IMR-90 (cell line): ENCODE results near the gene CEBPA. TPM values are rescaled to one million over a fixed set of nuclear protein-coding genes. Genes with fewer than 3 reads are reported as not detected.

ENCODE experiments used
- ATAC-seq: fragments of 200-7000 bp; cut with Tn5 transposase; 2 replicates; pipeline ENCODE4 v1.9.1; 2020; ENCODE audit warnings: low read depth, mild to moderate bottlenecking, moderate library complexity
- BruUV-seq: library from RNA; stranded (reverse); fragments of 400-500 nt; replicated peaks from 2 replicates; lab custom pipeline; 2021; lab: Mats Ljungman, UMichigan
- CTCF ChIA-PET: fragments of 300-600 bp; formaldehyde crosslinking; extraction: SDS; loops from one replicate; lab custom pipeline; 2021; ENCODE audit warnings: antibody characterized with exemption; lab: Yijun Ruan, JAX
- POLR2A ChIA-PET: fragments of 300-600 bp; sonication (Branson Sonifier 250); formaldehyde crosslinking; loops from one replicate; lab custom pipeline; 2022; ENCODE audit warnings: antibody characterized with exemption; ENCODE audit not compliant: unreplicated experiment; lab: Charles Lee
- DNase-seq: peaks from one replicate; pipeline ENCODE4 v3.0.0; 2013
- H2AFZ ChIP-seq: replicated peaks from 2 replicates; pipeline ENCODE3; 2013; ENCODE audit warnings: low read length, mild to moderate bottlenecking; ENCODE audit not compliant: poor library complexity
- H2AK5ac ChIP-seq: 2 replicates; pipeline ENCODE4 v1.6.1; 2013; ENCODE audit warnings: low read depth, low read length, inconsistent platforms
- H2AK9ac ChIP-seq: replicated peaks from 2 replicates; pipeline ENCODE3; 2013; ENCODE audit warnings: mild to moderate bottlenecking, low read depth, low read length, moderate library complexity; ENCODE audit not compliant: poor library complexity
- H2BK120ac ChIP-seq: 2 replicates; pipeline ENCODE4 v1.6.1; 2013; ENCODE audit warnings: low read depth, low read length, inconsistent platforms
- H2BK15ac ChIP-seq: 3 replicates; pipeline ENCODE4 v1.6.1; 2013; ENCODE audit warnings: low read depth, low read length, inconsistent platforms
- H2BK20ac ChIP-seq: 2 replicates; pipeline ENCODE4 v1.6.1; 2013; ENCODE audit warnings: low read depth, mild to moderate bottlenecking, inconsistent platforms, low read length, moderate library complexity
- H2BK5ac ChIP-seq: 2 replicates; pipeline ENCODE4 v1.6.1; 2013; ENCODE audit warnings: mild to moderate bottlenecking, low read depth, low read length, inconsistent platforms; ENCODE audit not compliant: poor library complexity, severe bottlenecking
- H3K14ac ChIP-seq: replicated peaks from 2 replicates; pipeline ENCODE4 v1.6.1; 2013; ENCODE audit warnings: low read depth, low read length, inconsistent platforms
- H3K18ac ChIP-seq: 2 replicates; pipeline ENCODE4 v1.6.1; 2013; ENCODE audit warnings: low read depth, low read length, control low read depth
- H3K23ac ChIP-seq: 2 replicates; pipeline ENCODE4 v1.6.1; 2013; ENCODE audit warnings: low read depth, low read length, inconsistent platforms
- H3K27ac ChIP-seq: 2 replicates; pipeline ENCODE4 v1.5.1; 2013; ENCODE audit warnings: mild to moderate bottlenecking, control low read depth, low read length; ENCODE audit not compliant: insufficient read depth
- H3K27me3 ChIP-seq: 2 replicates; pipeline ENCODE4 v1.6.1; 2013; ENCODE audit warnings: low read length; ENCODE audit not compliant: control insufficient read depth, insufficient read depth
- H3K36me3 ChIP-seq: 2 replicates; pipeline ENCODE4 v1.6.1; 2013; ENCODE audit warnings: low read length, mixed read lengths; ENCODE audit not compliant: control insufficient read depth, insufficient read depth
- H3K4ac ChIP-seq: 2 replicates; pipeline ENCODE4 v1.6.1; 2013; ENCODE audit warnings: low read depth, low read length, inconsistent platforms
- H3K4me1 ChIP-seq: 2 replicates; pipeline ENCODE4 v1.6.1; 2013; ENCODE audit warnings: low read length, mixed read lengths; ENCODE audit not compliant: control insufficient read depth, insufficient read depth
- H3K4me2 ChIP-seq: 2 replicates; pipeline ENCODE4 v1.6.1; 2013; ENCODE audit warnings: low read depth, mild to moderate bottlenecking, control low read depth, low read length, moderate library complexity
- H3K4me3 ChIP-seq: 2 replicates; pipeline ENCODE4 v1.5.1; 2013; ENCODE audit warnings: low read depth, mild to moderate bottlenecking, control low read depth, low read length, moderate library complexity; ENCODE audit not compliant: insufficient read depth
- H3K56ac ChIP-seq: 2 replicates; pipeline ENCODE4 v1.6.1; 2013; ENCODE audit warnings: low read length, inconsistent platforms; ENCODE audit not compliant: insufficient read depth; ENCODE audit errors: extremely low read depth
- H3K79me1 ChIP-seq, 2 experiments: 2 replicates each; pipeline ENCODE4 v1.6.1; 2013; ENCODE audit warnings: low read length in 2 of 2, inconsistent platforms in 1 of 2, low read depth in 1 of 2
- H3K9ac ChIP-seq: 2 replicates; pipeline ENCODE4 v1.6.1; 2013; ENCODE audit warnings: low read depth, low read length, control low read depth
- H3K9me1 ChIP-seq: 2 replicates; pipeline ENCODE4 v1.6.1; 2013; ENCODE audit warnings: low read length, inconsistent platforms; ENCODE audit not compliant: insufficient read depth
- H3K9me3 ChIP-seq: 2 replicates; pipeline ENCODE4 v1.6.1; 2013; ENCODE audit warnings: low read length; ENCODE audit not compliant: control insufficient read depth, insufficient read depth
- H4K20me1 ChIP-seq: 2 replicates; pipeline ENCODE4 v1.6.1; 2013; ENCODE audit warnings: low read length, inconsistent platforms; ENCODE audit not compliant: insufficient read depth
- H4K5ac ChIP-seq: 2 replicates; pipeline ENCODE4 v1.6.1; 2013; ENCODE audit warnings: mild to moderate bottlenecking, low read depth, low read length, control low read depth
- H4K8ac ChIP-seq, 2 experiments: 2 replicates each; pipeline ENCODE4 v1.6.1; 2013; ENCODE audit warnings: low read depth in 2 of 2, low read length in 2 of 2, control low read depth in 1 of 2, inconsistent platforms in 1 of 2
- H4K91ac ChIP-seq: 2 replicates; pipeline ENCODE4 v1.6.1; 2013; ENCODE audit warnings: low read depth, low read length, inconsistent platforms; ENCODE audit not compliant: insufficient read depth
- BHLHE40 ChIP-seq: fragments of 150-350 bp; IDR thresholded peaks from 2 replicates; pipeline ENCODE4 v1.6.1; 2016; ENCODE audit warnings: mild to moderate bottlenecking, low read depth, low read length
- MAFK ChIP-seq: IDR thresholded peaks from 2 replicates; pipeline ENCODE4 v1.6.1; 2012; ENCODE audit warnings: low read depth, low read length, improper control_type of control experiment
- NFE2L2 ChIP-seq: fragments of 150-350 bp; IDR thresholded peaks from 2 replicates; pipeline ENCODE4 v1.6.1; 2016; ENCODE audit warnings: low read depth, mild to moderate bottlenecking, low read length
- RFX5 ChIP-seq: IDR thresholded peaks from 2 replicates; pipeline ENCODE4 v1.8.0; 2012; ENCODE audit warnings: low read depth, mild to moderate bottlenecking, low read length, moderate library complexity
- SMC3 ChIP-seq: fragments of 150-350 bp; IDR thresholded peaks from 2 replicates; pipeline ENCODE4 v1.6.1; 2016; ENCODE audit warnings: low read depth, mild to moderate bottlenecking, antibody characterized with exemption, low read length, moderate library complexity
- USF2 ChIP-seq: fragments of 150-350 bp; IDR thresholded peaks from 2 replicates; pipeline ENCODE4 v1.6.1; 2017; ENCODE audit warnings: mild to moderate bottlenecking, antibody characterized with exemption, low read length, low read depth
- WGBS, 2 experiments: methylation state at CpG; one replicate each; pipeline versions ENCODE4 v1.1.5 to v1.1.7; 2013; ENCODE audit warnings: missing lambda C conversion rate in 2 of 2; ENCODE audit not compliant: insufficient read length in 1 of 2; ENCODE audit errors: extremely low coverage in 2 of 2; 5-methylcytosine and 5-hydroxymethylcytosine counted together
- dilution Hi-C: fragments of 300-500 bp; cut with HindIII; formaldehyde crosslinking; loops from one replicate; pipeline ENCODE4 v1.14.3; 2018; ENCODE audit warnings: low sequenced_read_pairs; ENCODE audit not compliant: unreplicated experiment
- in situ Hi-C: fragments of 300-500 bp; cut with MboI; formaldehyde crosslinking; loops from 3 replicates; pipeline ENCODE4 v1.14.3; 2019; ENCODE audit warnings: low sequenced_read_pairs, inconsistent platforms, mixed read lengths
- intact Hi-C: fragments of 100-400 bp; cut with micrococcal nuclease; formaldehyde crosslinking; loops from 2 replicates; pipeline ENCODE4 v1.10.0; 2022
- polyA plus RNA-seq, 3 experiments: library from polyadenylated mRNA; depleted of rRNA; stranded (reverse); fragments of >200 nt; gene quantifications; 2 replicates each; pipeline ENCODE4 v1.2.3, GENCODE V29; 2012; ENCODE audit warnings: low replicate concordance in 1 of 3
- total RNA-seq: library from RNA; depleted of rRNA; stranded (reverse); fragments of >200 nt; gene quantifications from 2 replicates; pipeline ENCODE4 v1.2.3, GENCODE V29; 2012

CEBPA gene
- total and polyA plus RNA-seq, 2 of the 4 experiments (the other 2 are of a cell fraction): under 0.01 to 0.09 TPM

- Histone ChIP-seq H3K79me1 (no peaks in the 10 kb centered on the region), H2AFZ (no peak overlapping the region), H4K91ac (no peak overlapping the region), H3K9ac (no peak overlapping the region), H2BK15ac (no peak overlapping the region), H3K23ac (no peak overlapping the region), H4K20me1 (no peaks in the 10 kb centered on the region), H2AK9ac (no peak overlapping the region), H2BK20ac (no peak overlapping the region), H4K8ac (no peak overlapping the region), H3K9me1 (no peaks in the 10 kb centered on the region), H3K4me2 (no peak overlapping the region), H3K27ac (no peak overlapping the region), H3K4ac (no peak overlapping the region), H3K27me3 (peaks cover 15% of the 10 kb centered on the region), H2BK5ac (no peak overlapping the region), H2BK120ac (no peak overlapping the region), H3K4me1 (no peaks in the 10 kb centered on the region), H3K18ac (no peak overlapping the region), H3K4me3 (no peak overlapping the region), H3K36me3 (no peaks in the 10 kb centered on the region), H3K14ac (no peak overlapping the region), H4K5ac (no peak overlapping the region), H3K56ac (no peak overlapping the region), H2AK5ac (no peak overlapping the region), H3K9me3 (peaks cover 2% of the 10 kb centered on the region)
- WGBS, 2 experiments: no CpG with 5 or more reads among the region's 2 CpGs
- ATAC-seq (no peak), DNase-seq (no peak)
- no TSS peak for BruUV-seq
- ChIA-PET POLR2A (no interaction called here), CTCF (interaction anchor here (0.6 kb wide), 1 partner anchor 738 kb away, joined by 3 read pairs; no protein-coding TSS in a partner anchor)
- in situ Hi-C loops: no loop called here
- dilution Hi-C loops: no loop called here
- no peak for TF ChIP-seq MAFK
- TF ChIP-seq USF2: no peak
- no peak for TF ChIP-seq NFE2L2
- no peak for TF ChIP-seq SMC3
- TF ChIP-seq BHLHE40: no peak
- no peak for TF ChIP-seq RFX5
- intact Hi-C loops: no loop called here
These were observed 44.5 kb downstream of the CEBPA start for GRCh38 chr19:33257828-33258227.
